Stimulated activated CD4-positive, alpha-beta T cell treated with anti-CD3 and anti-CD28 coated beads, TNF-alpha, amount 100 ng/mL, for 48 hours (primary cell): ENCODE measurements around the gene FASTKD2.
"Not testable (repeated sequence)": the region's sequence is repeated elsewhere in the genome, so short reads cannot be mapped to it uniquely, and the experiment has no call there.

Experiments used
- DNase-seq, 3 donors: peaks; one replicate each; pipeline ENCODE4 v3.0.0-alpha.2; 2020; ENCODE audit warnings: low read depth in 3 of 3

FASTKD2 gene

DNA sequence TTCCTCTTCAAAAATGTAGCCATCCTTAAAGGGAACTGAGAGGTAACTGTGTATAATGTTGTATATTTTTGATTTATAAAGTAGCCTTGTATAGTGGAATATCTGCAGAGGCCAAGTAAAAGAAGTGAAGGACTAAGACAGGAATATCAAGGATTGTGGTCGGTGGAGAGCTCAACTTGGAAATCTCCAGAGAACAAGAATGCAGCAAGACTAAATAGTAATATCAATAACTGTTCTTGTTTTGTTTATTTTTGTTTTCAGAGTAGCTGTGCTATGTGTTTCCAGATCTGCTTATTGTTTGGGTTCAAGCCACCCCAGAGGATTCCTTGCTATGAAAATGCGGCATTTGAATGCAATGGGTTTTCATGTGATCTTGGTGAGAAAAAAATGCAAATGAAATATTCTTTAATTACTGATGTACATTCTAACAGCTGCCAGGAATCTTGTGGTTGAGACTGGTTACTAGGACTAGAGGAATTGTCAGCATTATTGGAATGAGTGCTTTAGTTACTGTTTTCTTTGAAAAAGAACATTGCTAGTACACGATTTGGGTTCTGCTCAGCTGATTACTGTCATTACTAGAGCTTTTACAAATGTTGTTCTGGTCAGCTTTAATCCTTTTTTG lies 25.0 kb downstream of the FASTKD2 start:
- DNase-seq: no peak

DNA sequence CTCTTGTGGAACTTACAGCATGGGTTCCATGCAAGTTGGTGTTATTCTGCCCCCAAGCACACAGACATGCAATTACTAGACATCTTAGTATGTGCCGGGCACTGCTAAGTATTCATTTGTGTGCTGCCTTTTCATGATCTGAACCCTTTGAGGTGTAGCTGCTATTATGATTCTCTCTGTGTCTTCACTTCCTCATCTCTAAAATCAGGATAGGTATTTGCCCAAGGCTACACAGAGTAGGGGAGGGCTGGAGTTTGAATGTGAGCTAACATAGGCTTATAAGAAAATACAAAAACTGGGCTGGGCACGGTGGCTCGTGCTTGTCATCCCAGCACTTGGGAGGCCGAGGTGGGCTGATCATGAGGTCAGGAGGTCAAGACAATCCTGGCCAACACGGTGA lies 27.2 kb downstream of the FASTKD2 start:
- no peak for DNase-seq

DNA sequence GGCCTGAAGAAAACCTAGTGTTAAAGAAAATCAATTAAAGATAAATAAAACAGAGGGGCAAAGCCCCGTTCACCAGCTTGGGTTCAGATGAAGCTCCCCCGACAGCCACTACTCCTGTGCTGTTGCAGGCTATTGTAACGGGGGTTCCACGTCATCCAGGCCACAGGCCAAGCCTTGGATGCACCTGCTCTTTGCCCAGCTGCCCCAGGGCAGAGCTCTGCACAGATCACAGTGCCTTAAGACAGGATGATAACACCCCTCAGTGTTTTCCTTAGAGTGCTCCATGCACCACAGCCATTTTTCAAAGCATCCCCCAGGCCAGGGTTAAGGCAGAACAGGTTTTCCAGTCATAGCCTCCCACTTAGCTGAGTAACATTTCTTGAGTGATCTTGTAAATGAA lies 32.0 kb downstream of the FASTKD2 start:
- DNase-seq: no peak

DNA sequence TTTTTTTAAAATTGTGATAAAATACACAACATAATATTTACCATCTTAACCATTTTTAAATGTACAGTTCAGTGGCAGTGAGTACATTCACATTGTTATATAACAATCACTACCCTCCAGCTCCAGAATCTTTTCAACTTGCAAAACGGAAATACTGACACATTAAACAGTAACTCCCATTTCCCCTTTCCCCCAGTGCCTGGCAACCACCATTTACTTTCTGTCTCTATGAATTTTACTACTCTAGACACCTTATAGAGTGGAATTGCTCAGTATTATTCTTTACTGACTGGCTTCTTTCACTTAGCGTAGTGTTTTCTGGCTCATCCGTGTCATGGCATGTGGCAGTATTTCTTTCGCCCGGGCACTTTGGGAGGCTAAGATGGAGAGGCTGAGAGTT lies 32.6 kb downstream of the FASTKD2 start:
- no peak for DNase-seq

DNA sequence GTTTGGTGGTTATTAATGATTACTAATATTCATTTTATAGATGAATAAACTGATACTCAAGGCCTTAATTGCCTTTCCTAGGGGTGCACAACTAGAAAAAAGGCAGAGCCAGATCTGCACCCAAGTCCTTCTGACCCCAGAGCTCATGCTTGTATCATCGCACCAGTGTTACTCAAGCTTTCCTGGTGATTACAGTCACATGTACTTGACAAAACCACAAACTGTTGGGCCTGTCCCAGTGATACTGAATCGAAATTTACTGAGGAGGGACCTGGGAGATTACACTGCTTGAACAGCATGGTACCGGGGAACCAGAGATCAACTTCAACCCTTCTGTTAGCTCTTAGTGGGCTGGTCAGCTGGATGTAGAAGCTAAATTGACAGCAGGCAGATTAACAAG lies 33.7 kb downstream of the FASTKD2 start:
- no peak for DNase-seq

DNA sequence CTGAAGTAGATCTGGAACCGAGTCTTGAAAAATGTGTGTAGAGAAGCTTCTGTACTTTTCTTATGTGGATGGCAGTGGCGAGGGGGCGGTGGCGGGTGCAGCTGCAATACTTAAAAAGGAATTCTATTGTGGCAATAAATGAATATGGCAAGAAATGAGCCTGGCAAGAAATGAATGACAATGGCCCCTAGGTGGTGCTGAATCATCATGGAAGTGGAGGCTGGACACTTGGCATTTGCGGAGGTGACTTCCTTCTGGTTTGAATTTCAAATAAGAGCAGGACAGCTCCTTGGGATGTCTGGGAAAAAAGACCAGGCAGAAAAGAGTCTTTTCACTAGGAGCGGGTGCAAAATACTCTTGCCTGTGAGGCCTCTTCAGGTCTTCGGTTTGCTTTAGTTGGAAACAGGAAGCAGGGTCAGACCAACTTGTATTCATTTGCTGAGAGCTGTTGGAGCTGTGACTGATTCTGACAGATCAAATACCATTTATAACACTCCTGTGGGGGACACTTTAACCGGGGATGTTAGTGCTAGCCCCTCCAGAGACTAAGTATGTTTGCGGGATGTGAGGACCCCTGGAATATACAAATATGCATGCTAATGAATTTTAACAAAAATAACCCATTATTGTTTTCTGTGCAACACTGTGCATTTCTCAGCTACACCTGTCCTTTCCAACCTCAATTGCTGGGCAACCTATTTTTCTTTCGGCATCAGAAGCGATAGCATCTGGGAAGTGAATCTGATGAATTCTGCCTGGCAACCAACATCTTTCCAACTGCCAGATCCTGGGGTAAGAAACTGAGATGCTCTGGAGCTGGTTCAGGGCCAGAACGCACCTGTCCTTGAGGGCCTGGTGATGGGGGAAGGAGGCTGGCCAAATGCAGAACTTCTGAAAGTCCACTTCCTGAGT lies 35.4 kb downstream of the FASTKD2 start:
- DNase-seq: peak in 2 of 3 donors; percentile 11 to 16

DNA sequence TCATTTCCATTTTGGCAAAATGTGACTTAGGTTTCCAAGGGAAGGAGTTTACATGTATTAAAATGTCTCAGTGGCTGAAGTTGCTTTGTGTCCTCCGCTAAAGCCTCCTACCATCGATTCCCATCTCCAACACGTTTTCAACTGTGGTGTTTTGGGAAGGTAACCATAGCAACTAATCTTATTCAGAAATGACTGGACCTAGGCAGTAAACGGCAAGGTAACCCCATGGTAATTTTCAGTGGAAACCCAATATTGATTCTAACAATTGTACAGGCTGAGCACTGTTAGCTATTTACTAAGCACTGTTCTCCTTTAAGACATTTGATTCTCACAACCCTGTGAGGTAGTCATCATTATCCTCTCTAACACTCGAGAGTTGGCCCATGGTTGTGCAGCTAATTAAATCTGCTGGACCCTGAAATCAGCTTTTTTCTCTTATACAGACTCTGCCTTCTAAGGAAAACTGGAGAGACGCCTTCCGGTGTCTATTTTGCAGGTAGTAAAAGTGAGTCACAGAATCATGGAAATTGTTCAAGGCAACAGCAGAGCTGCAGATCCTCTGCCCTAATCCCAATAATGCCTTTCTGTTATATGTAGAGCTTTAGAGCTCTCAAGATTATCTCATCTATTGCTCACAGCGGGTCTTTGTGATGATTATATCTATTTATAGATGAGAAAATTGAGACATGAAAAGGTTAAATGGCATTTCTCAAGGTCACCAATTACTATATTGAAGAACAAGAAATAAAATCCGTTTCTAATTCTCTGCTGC lies 36.2 kb downstream of the FASTKD2 start:
- no peak for DNase-seq

DNA sequence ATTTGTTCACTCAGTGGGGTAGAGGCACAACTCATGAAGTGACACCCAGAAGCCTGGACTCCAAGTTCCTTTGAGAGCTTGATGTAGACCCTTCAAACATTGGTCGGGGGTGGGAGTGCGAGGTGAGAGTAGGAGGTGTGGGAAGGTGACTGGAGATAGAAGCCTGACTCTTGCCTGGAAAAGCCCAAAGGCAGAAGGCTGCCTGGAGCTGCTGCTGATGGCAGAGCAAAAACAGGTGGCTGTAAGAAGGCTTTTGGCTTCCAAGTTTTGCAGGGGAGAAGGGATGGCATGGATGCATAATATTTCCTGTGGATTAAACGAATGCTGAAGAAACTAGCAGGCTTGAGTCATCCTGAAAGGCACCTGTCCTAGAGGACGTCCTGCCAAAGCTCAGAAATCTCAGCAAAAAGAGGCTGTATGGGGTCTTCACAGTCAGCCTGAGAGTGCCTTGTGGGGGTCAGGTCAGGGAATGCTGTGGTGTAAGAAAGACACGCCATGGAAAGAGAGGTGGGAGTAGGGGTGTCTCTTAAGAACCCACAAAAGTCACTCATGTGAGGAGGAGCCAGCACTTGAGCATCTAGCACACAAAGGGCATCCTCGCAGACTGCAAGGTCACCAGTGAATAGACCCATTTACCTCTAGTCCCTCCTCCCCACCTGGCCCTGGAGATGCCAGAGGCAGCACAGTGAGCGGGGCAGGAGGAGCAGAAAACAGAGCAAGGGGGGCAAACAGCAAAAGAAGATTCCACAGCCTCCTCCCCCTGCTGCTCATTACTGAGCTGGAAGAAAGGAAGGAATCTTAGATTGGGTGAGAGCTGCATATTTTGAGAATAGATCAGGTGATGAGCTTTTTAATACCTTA lies 37.5 kb downstream of the FASTKD2 start:
- DNase-seq: no peak

DNA sequence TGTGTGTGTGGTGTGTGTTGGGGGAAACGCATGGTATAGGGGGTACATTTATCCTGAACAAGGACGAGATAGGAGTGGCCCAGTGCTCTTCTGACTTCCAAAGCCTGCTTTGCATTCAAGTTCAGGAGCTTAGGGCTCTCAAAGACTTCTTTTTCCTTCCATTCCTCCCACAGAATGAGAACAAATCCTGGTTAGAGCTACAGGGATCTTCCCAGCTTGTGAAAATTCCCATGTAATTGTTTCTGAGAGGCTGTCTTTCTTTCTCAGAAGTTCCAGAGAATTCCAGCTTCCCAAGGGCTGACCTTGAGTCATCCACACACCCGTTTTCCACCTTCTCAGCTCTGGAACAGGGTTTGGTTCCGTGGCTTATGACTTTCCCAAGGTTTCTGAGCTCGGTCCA lies 38.9 kb downstream of the FASTKD2 start:
- DNase-seq: no peak

DNA sequence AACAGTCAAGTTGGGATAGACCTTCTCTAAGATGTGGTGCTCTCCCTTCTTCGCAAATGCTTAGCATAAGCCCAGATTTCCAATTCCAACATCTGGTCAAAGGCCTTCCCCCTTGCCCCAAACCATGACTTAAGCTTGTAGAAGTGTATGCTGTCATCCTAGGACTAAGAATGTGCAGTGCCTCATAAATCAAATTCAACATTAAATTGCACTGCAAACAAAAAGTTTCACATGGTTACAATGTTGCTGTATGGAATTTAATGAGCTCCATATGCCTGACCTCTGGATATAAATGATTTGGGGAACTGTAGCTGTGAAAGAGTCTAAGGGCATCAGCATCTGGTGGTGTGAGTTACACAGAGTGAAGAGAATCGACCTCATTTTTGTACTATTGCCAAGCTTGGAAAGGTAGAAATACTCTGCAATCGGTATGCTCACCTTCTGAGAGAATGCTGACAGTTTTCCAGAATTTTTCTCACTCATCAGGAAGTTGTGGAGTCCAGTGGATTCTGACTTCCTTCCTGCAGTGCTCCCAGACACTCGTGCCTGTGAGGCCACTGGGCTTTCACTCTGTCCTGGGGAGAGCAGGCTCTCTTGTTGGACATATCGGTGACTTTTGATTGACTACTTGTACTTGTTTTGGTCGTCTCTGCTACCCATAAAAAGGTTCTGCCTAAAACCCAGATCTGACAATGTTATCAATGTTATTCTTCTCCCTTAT lies 40.6 kb downstream of the FASTKD2 start:
- DNase-seq: no peak

DNA sequence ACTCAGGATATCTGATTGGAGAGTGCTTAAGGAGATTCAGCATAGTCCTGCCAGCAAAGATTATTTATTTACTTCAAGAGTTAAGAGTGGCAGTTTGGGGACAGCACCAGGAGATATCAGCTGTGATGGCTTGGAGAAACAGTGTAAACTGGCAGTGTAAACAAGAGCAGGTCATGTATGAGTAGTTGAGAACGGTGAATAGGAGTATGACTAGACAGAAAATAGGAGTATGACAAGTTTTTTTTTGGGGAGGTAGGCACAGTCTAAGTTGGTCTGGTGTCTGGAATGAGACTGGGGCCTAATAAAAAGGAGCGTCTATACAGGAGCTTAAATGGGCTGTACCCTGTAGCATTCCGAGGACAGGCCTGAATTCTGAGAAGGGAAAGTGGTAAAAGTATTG lies 42.2 kb downstream of the FASTKD2 start:
- DNase-seq: not testable (repeated sequence)

DNA sequence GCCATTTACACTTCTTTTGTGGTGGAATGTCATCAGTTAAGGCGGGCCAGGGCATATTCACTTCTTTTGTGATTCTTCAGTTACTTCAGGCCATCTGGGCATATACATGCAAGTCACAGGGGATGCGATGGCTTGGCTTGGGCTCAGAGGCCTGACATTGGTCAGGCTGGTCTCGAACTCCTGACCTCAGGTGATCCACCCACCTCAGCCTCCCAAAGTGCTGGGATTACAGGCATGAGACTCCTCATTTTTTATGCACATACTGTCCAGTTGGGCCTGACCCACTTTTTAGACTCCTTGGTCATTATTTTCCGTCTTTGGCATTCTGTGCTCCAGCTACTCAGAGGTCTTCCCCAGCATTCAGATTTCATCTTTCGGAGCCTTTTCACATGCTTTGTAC lies 47.1 kb downstream of the FASTKD2 start:
- not testable (repeated sequence) for DNase-seq

DNA sequence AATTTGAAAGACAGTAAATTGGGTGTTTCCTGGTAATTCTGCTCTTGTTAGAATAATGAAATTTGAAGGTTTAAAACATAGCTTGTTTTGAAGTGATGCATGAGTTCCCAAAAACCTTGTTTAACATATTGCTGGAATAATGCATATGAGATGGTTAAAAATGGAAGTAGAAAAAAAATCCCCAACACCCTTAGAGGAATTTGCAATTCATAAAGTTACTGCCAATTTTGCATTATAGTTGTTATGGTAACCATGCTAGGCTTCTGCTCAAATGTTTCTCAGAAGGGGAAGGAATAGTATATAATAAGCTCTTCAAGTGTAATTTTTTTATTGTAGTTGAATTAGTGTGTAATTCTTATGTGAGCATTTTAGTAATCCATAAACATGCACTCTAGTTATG lies 49.1 kb downstream of the FASTKD2 start:
- no peak for DNase-seq

DNA sequence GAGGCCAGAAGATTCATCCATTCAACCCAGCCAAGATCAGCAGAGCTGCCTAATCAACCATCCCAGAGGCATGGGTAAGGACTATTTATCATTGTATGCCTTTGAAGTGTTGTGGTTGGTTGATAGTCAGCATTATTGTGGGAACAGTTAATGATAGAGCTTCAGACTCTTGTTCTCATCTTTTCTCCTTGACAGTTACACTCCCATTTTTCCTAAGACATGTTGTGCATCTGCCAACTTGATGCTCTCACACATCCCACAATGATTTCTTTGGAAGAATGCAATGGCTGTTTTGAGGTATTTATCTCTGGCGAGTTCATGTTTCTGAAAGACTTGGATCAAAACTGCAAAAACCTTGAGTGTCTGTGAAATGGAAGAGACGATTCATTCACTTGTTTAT lies 55.4 kb downstream of the FASTKD2 start:
- no peak for DNase-seq

DNA sequence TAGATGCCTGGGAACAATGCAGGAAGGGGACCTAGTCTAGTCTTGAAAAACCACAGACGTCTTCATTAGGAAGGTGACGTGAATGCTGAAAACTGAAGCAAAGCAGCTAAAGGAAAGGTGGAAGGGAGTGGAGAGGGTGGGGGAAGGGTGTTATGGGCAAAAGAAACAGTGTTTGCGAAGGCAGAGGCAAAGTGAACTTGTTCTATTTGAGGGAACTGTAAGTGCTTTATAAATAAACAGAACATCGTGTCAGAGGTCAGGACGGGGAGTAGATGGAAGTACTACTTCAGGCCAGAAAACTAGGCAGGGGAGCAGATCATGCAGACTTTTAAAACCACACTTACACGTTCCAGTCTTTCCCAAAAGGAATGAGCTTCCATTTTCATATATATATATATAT lies 57.8 kb downstream of the FASTKD2 start:
- no peak for DNase-seq

DNA sequence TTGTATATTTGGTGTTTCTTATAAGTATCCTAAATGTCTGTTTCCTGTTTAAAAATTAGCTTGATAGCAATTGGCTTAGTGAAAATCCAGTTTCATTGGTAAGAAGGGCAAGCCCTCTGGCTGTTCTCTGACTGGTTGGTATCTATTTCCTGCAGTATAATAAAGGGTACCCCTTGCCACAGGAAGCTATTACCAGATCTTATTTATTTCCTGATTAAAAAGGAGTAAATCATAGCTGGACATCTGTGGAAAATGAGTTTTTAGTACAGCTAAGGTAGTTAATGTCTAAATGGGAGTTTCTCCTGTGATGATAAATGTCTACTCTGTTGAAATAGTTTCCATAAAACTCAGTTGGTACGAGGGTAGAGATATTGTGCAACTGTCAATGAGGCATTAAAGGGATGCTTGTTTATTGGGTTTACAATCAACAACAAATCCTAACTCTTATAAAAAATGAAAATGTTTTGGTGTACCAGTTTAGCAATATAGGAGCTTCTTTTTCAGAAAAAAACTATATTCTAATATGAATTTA lies 58.7 kb downstream of the FASTKD2 start:
- no peak for DNase-seq

DNA sequence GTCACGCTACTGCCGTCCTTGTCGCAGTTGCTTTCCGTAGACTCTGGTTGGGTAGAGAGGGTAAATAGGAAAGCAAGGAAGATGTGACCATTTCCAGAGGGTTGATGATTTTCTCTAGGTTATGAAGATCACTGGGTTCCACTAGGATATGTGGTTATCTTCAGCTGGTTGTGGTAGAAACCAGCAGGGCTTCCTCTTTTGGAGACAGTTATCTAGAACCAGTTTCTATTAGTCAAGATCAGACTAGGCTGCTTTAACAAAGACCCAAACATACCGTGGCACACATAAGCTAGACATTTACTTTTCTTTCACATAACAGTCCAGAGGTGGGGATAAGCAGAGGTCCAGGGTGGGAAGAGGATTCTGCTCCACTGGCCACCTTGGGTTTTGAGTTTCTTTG lies 59.6 kb downstream of the FASTKD2 start:
- DNase-seq: no peak

DNA sequence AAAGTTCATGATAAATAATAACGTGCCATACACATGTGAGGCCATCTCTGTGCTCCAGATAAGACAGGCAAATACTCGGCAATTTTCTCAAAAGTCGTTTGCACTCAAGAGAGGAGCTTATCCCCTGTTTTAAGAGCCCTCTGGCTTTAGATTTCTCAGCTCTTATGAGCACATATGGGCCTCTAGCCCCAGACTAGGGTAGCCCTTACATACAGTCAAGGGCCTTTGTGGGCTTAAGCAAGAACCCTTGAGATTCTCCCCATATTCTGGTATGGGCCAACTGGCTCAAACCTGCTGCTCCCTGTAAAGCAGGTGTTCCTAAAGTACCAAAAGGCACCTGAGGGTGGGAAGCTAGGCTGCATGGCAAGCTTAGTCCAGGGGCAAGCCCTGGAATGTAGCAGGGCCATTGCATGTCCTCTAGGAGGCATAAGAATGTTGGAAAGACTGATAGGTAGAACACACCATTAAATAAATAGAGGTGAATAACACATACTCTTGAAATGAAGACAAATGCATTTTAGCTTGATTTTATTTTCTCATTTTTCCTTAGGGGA lies 66.1 kb downstream of the FASTKD2 start:
- DNase-seq: no peak

DNA sequence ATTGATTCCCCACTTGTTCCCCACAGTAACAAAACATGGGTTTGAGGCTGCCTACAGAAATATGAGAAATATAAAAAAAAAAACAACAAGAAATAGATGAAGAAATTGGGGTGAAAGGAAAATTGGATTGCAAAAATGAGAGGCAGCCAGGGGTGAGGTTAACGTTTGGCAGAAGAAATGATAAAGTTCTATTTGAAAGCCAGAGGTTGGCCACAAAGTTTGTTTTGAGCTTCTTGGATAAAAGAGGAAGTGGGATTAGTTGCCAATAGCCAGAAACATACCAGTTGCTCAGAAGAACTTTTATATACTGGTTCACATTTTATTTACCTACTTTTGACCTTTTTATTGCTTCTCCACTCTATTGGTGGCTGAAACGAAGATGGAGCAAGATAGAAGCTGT lies 67.5 kb downstream of the FASTKD2 start:
- DNase-seq: no peak

DNA sequence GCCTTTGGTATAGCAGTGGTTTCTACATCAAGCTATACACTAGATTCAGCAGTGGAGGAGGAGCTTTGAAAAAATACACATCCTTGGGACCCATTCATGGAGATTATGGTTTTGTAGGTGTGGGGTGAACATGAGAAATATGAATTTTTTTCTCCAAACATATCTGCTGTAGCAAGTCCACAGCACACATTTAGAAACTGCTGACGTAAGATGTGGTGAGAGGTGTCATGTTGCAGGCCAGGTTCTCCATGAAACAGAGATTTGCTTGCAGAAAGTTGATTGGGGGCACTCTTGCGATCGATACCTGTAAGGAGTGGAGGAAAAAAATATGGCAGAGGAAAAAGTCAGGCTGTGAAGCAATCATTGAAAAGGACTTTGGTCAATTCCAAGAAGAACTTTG lies 67.9 kb downstream of the FASTKD2 start:
- no peak for DNase-seq
